ENCODE data around the gene ZNF583.

ZNF583 gene

DNA sequence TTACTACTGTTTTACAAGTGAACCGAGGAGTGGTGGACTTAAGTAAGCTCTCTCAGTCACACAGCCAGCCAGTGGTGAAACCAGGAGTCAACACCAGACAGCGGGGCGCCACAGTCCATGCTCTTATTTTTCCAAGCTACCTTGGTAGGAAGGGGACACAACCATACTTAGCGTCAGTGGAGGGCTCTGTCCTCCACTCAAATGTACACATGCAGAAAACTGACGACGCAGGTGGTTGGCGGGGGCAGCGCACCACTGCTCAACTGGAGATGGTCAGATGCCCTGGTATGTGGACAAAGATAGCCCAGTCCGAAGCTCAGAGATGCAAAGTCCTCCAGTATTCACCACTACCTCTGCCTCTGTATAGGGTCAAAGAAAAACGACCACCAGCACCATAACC is 72.0 kb downstream of the ZNF583 start:
- no peak for DNase-seq
